Nephron (organoid): ENCODE data around the gene TRIM17.

ENCODE experiments used
- H3K27ac Mint-ChIP-seq, 3 experiments: 2 replicates each; pipeline ENCODE4 v1.8.0; 2020; ENCODE audit warnings: mixed read lengths in 3 of 3, mild to moderate bottlenecking in 2 of 3, moderate library complexity in 1 of 3
- H3K27me3 Mint-ChIP-seq: 2 replicates; pipeline ENCODE4 v1.8.0; 2021; ENCODE audit warnings: low read depth, mild to moderate bottlenecking, moderate library complexity, mixed read lengths
- H3K36me3 Mint-ChIP-seq: 2 replicates; pipeline ENCODE4 v1.8.0; 2020; ENCODE audit warnings: low read depth, mixed read lengths
- H3K4me1 Mint-ChIP-seq: 2 replicates; pipeline ENCODE4 v1.8.0; 2020; ENCODE audit warnings: mixed read lengths
- H3K4me3 Mint-ChIP-seq, 3 experiments: 2 replicates each; pipeline ENCODE4 v1.8.0; 2020; ENCODE audit warnings: mild to moderate bottlenecking in 3 of 3, mixed read lengths in 3 of 3, moderate library complexity in 2 of 3
- H3K9me3 Mint-ChIP-seq: 2 replicates; pipeline ENCODE4 v1.8.0; 2020; ENCODE audit warnings: mixed read lengths
- CTCF ChIP-seq, 3 experiments: fragments of 200-600 bp; sonication (generic); IDR thresholded peaks; one replicate each; pipeline ENCODE4 v1.5.0; 2021; ENCODE audit warnings: antibody characterized with exemption in 3 of 3; ENCODE audit not compliant: unreplicated experiment in 3 of 3

The TRIM17 gene

GRCh38 chr1:228364068-228364705, 52.5 kb downstream of the TRIM17 start:
- Mint-ChIP-seq H3K36me3 (no peaks in the 10 kb centered on the region), H3K4me1 (no peaks in the 10 kb centered on the region), H3K27ac (no peak overlapping the region), H3K27me3 (no peaks in the 10 kb centered on the region), H3K4me3 (no peak overlapping the region), H3K9me3 (no peaks in the 10 kb centered on the region)
- TF ChIP-seq CTCF (IDR thresholded peaks at IDR 0.05; ENCODE audit: unreplicated experiment in 3 of 3), result no peak

- Mint-ChIP-seq H3K9me3 (no peaks in the 10 kb centered on the region), H3K4me1 (no peaks in the 10 kb centered on the region), H3K27ac (no peak overlapping the region), H3K4me3 (no peak overlapping the region), H3K27me3 (no peaks in the 10 kb centered on the region), H3K36me3 (no peaks in the 10 kb centered on the region)
- TF ChIP-seq CTCF (IDR thresholded peaks at IDR 0.05; ENCODE audit: unreplicated experiment in 3 of 3), result no peak
Measured at GRCh38 chr1:228363686-228364067, 53.0 kb downstream of the TRIM17 start.

- no peaks in the 10 kb centered on the region for H3K9me3 Mint-ChIP-seq
- no peak overlapping the region for H3K27ac Mint-ChIP-seq
- no peaks in the 10 kb centered on the region for H3K36me3 Mint-ChIP-seq
- no peak overlapping the region for H3K4me3 Mint-ChIP-seq
- TF ChIP-seq CTCF (IDR thresholded peaks at IDR 0.05; ENCODE audit: unreplicated experiment in 3 of 3), result no peak
- H3K27me3 Mint-ChIP-seq, result no peaks in the 10 kb centered on the region
- H3K4me1 Mint-ChIP-seq, result no peaks in the 10 kb centered on the region
Measured at GRCh38 chr1:228362884-228363450, 53.7 kb downstream of the TRIM17 start.

GRCh38 chr1:228362141-228362883, 54.3 kb downstream of the TRIM17 start:
- Mint-ChIP-seq H3K4me3 (no peak overlapping the region), H3K36me3 (no peaks in the 10 kb centered on the region)

GRCh38 chr1:228361314-228362140, 55.1 kb downstream of the TRIM17 start:
- no peak overlapping the region for H3K4me3 Mint-ChIP-seq
- H3K27ac Mint-ChIP-seq, result no peak overlapping the region
- TF ChIP-seq CTCF (IDR thresholded peaks at IDR 0.05; ENCODE audit: unreplicated experiment in 3 of 3), result no peak
- H3K36me3 Mint-ChIP-seq, result peaks cover 3% of the 10 kb centered on the region
- H3K4me1 Mint-ChIP-seq, result no peaks in the 10 kb centered on the region
- H3K27me3 Mint-ChIP-seq, result no peaks in the 10 kb centered on the region
- H3K9me3 Mint-ChIP-seq, result no peaks in the 10 kb centered on the region

More at GRCh38 chr1:228362141-228362883, 54.3 kb downstream of the TRIM17 start:
- Mint-ChIP-seq H3K4me1 (no peaks in the 10 kb centered on the region), H3K9me3 (no peaks in the 10 kb centered on the region), H3K27me3 (no peaks in the 10 kb centered on the region), H3K27ac (no peak overlapping the region)
- no peak for TF ChIP-seq CTCF (IDR thresholded peaks at IDR 0.05; ENCODE audit: unreplicated experiment in 3 of 3)
